ENCODE data around the gene PLEK.
"Not testable (repeated sequence)": the region's sequence is repeated elsewhere in the genome, so short reads cannot be mapped to it uniquely, and the experiment has no call there.

The PLEK gene

DNA sequence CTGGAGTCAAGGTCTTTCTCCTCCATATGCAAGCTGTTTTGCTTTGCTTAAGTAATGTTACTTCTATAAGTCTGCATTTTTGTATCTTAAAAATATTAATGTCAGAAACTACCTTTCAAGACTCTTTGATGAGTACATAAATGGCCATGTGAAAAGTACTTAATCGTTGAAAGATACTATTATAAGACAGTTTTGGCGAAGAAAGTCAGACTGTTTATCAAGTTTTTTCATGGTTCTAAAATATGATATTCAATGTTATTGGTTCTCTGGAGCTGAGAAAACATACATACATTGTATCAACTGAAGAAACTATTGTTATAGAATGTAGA lies 76.9 kb downstream of the PLEK start:
- no peak for DNase-seq (ENCODE audit: low spot score)

DNA sequence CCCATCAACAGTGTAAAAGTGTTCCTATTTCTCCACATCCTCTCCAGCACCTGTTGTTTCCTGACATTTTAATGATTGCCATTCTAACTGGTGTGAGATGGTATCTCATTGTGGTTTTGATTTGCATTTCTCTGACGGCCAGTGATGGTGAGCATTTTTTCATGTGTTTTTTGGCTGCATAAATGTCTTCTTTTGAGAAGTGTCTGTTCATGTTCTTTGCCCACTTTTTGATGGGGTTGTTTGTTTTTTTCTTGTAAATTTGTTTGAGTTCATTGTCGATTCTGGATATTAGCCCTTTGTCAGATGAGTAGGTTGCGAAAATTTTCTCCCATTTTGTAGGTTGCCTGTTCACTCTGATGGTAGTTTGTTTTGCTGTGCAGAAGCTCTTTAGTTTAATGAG lies 81.3 kb downstream of the PLEK start:
- DNase-seq (ENCODE audit: low spot score): not testable (repeated sequence)
